Smooth muscle cell of the brain vasculature (primary cell): ENCODE data around the gene MAGOH.
"Not testable (repeated sequence)": the region's sequence is repeated elsewhere in the genome, so short reads cannot be mapped to it uniquely, and the experiment has no call there.

Experiments used
- DNase-seq: peaks from one replicate; pipeline ENCODE4 v3.0.0-alpha.2; 2012; ENCODE audit warnings: low read depth, low spot score

MAGOH gene

GRCh38 chr1:53220962-53221286 is 17.4 kb downstream of the MAGOH start:
- no peak for DNase-seq

DNA sequence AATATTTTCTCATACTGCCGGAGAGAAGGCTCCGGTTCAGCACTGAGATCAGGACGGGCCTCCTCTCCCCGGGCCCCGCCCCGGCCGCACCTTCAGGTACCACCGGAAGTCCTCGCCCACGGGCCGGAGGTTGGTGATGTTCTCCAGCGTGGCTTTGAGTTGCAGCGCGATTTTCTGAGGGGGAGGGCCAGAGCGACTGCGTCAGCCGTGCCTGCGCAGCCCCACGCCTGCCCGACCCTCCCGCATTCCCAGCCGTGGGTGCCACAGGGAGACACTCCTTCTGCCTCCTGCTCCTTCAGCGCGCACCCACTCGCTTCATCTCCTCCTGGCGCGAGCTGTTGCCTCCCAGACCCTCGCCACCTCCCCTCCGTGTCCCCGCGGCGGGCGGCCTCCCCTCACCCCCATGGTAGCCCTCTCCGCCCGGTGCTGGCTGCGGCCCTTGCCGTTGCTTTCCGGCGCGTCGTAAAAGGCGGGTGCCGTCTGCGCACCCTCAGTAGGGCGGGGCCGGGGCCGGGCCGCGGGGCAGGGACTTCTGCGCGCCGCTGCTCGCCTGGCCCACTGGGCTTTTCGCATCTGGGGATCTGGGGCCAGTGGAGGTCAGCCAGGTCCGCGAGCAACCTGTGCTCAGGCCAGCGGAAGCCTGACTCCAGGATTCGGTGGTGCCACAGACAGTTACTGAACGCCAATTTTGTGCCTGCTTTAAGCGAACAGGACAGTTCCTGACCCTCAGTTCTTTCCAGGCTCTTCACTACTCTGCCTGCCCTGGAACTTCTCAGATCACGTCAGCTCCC is 18.0 kb downstream of the MAGOH start, which contains the start of gene CZIB:
Gene CZIB (minus strand): TSS at position 464 of the 791 bp plus-strand sequence. CDS start 59 bp downstream, at position 405.
- peak; percentile 70 for DNase-seq

GRCh38 chr1:53219711-53220110 is 18.6 kb downstream of the MAGOH start:
- DNase-seq = no peak

DNA sequence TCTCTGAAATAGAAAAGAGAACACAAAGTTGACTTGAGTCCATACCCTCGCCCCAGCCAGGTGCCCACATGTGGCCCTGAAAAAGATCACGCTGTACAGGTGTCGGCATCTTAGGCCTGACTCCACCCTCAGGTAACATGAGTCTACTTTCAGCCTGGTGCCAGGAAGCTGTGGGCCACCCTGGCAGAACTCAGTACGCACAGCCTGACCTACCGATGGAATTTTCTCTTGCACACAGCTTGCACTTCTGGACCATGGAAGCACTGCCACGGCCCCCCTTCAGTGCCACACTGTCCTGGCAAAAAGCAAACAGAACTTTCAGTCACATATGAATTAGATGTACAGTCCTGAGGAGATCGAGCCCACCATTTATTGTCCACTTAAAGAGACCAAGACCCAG is 20.1 kb downstream of the MAGOH start:
- no peak for DNase-seq

DNA sequence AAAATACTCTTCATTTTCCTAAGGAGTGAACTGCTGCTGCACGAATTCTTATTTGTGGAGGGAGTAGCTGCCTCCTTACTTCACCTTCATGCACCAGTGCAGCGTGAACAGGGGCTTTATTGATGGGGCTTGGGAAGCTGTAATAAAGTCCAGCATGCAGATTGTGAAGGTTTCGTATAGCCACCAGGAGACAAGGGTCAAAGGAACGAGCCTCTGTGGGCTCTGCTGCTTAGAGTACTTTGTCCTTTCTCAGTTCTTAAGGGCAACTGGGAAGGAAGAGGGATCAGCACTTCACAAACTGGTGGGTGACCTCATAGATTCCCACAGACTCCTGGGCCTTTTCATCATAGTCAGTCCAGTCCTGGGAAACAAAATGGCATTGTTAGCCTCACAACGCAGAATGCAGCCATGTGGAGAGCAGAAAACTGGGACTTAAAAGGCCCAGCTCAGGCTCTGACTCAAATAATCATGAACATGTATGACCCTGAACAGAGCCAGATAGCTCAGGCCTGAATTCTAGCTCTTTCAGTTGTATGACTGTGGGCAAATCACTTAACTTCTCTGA is 23.9 kb downstream of the MAGOH start:
- DNase-seq = no peak

- DNase-seq = no peak
These were observed 27.4 kb downstream of the MAGOH start for GRCh38 chr1:53210954-53211353.

GRCh38 chr1:53210352-53210751 is 28.0 kb downstream of the MAGOH start:
- DNase-seq = no peak

- no peak for DNase-seq
These were observed 30.6 kb downstream of the MAGOH start for GRCh38 chr1:53207726-53208125.

DNA sequence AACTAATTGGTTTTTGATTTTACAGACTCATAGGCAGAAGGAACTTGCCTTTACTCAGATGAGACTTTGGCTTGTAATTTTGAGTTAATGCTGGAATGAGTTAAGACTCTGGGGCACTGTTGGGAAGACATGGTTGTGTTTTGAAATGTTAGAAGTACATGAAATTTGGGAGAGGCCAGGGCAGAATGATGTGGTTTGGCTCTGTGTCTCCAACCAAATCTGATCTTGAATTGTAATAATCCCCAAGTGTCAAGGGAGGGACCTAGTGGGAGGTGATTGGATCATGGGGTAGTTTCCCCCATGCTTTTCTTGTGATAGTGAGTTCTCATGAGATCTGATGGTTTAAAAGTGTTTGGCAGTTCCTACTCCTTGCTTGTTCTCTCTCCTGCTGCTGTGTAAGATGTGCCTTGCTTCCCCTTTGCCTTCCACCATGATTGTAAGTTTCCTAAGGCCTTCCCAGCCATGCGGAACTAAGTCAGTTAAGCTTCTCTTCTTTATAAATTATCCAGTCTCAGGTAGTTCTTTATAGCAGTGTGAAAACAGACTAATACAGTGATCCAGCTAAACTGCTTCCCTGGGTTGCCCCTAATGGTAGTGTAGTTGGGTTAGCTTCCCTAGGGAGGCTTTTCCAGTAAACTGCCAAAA is 31.5 kb downstream of the MAGOH start:
- no peak for DNase-seq

DNA sequence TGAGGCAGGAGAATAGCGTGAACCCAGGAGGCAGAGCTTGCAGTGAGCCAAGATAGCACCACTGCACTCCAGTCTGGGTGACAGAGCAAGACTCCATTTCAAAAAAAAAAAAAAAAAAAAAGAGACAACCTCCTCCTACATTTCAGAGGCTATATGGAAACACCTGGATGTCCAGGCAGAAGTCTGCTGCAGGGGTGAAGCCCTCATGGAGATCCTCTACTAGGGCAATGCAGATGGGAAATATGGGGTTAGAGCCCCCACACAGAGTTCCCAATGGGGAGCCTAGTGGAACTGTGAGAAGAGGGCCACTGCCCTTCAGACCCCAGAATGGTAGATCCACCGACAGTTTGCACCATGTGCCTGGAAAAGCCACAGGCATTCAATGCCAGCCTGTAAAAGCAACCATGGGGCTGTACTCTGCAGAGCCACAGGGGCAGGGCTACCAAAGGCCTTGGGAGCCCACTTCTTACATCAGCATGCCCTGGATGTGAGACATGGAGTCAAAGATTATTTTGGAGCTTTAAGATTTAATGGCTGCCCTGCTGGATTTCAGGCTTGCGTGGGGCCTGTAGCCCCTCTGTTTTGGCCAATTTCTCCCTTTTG is 32.1 kb downstream of the MAGOH start:
- DNase-seq = not testable (repeated sequence)

DNA sequence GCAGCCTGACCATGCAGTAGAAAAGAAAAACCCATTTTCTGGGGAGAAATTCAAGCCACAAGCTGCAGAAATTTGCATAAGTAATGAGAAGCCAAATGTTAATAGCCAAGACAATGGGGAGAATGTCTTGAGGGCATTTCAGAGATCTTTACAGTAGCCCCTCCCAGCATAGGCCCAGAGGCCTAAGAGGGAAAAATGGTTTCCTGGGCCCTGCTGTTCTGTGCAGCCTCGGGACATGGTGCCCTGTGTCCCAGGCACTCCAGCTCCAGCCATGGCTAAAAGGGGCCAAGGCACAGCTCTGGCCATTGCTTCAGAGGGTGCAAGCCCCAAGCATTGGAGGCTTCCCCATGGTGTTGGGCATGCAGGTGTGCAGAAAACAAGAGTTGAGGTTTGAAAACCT is 32.8 kb downstream of the MAGOH start:
- DNase-seq = not testable (repeated sequence)

DNA sequence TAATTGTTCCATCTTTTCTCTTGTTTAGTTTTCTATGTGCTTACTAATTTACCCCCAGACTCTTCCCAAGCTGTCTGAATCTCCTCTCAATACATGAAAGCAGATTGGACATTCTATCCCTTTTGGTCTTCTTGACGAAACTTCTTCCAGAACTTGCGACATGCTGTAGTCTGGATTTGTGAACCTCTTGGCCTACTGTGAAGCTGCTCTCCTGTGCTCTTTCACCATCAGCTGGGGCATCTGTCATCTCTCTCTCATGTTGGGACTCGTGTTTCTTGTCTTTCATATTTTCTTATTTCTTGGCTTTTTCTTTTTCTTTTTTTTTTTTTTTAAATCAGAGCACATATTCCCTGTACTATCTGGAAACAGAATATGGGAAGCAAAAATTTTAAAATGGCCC is 34.9 kb downstream of the MAGOH start:
- DNase-seq = no peak

DNA sequence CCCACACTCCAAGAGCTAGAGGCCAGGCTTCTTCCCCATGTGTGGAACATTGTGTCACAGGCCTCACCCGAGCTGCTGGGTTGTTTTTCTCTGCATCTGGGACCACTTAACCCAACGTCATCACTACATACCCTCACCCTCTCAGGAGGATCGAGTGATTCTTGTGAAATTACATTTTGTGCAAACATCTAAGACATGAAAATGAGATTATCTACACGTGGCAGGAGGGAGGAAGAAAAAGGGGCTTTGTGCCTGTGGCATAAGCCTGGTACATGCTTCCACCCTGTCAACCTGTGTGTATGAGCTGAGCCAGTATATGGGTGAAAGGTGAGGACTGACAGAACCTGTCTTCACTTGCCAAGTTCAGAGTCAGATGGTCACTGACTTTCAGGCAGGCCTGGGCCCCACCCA is 40.1 kb downstream of the MAGOH start:
- no peak for DNase-seq

- DNase-seq = no peak
These were observed 40.8 kb downstream of the MAGOH start for GRCh38 chr1:53197291-53198200.

DNA sequence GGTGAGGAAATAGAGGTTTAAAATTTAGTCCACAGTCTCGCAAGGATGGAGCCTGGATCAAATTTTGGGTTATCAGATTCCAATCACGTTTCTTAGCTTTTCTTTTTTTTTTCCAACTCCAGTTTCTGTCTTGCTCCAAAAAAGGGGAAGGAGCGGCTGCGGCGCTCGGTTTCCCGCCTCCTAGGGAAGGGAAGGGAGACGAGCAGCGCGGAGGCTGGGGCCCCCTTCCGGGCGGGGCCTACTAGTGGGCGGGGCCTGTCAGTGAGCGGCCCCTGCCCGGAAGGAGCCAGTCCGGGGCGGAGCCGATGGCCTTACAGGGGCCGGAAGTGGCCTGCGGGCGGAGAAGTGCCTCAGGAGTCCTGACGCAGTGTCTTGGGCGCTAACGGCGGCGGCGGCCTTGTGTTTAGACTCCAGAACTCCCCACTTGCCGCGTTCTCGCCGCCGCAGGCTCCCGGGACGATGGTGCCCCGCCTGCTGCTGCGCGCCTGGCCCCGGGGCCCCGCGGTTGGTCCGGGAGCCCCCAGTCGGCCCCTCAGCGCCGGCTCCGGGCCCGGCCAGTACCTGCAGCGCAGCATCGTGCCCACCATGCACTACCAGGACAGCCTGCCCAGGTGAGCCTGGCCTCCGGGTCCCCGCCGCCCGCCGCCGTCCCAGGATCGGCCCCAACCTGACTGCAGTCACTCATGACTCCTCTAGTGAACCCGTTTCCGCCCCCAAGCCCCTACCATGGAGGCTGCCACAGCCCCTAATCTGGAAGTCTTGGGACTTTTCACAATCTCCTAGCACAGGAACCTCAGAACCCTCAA is 41.6 kb downstream of the MAGOH start, which contains the start of gene CPT2:
Gene CPT2 (plus strand): TSS at position 340 of the 806 bp plus-strand sequence. CDS start 120 bp downstream, at position 460.
- peak; percentile 68 for DNase-seq

- no peak for DNase-seq
These were observed 42.3 kb downstream of the MAGOH start for GRCh38 chr1:53196017-53196484.

GRCh38 chr1:53195246-53196016 is 42.9 kb downstream of the MAGOH start:
- no peak for DNase-seq

GRCh38 chr1:53190210-53190611 is 48.1 kb downstream of the MAGOH start:
- no peak for DNase-seq

- DNase-seq = no peak
These were observed 49.3 kb downstream of the MAGOH start for GRCh38 chr1:53189061-53189460.

DNA sequence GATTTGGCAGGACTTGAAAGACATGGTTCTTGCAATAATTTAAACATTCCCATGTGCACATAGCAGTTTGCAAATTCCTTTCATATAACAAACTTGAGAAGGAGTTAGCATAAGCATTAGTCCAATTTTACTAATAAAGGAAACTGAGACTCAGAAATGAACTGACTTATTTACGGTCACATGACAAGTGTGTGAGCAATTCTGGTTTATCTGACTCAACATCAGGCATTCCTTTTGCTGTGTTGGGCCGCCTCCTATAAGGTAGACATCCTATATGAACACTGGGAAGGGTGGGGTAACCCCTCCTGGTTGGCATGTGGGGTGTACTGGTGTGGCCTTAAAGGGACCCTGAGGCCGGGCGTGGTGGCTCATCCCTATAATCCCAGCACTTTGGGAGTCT is 50.2 kb downstream of the MAGOH start:
- no peak for DNase-seq
